ENCODE data around the gene CADM1.

DNA sequence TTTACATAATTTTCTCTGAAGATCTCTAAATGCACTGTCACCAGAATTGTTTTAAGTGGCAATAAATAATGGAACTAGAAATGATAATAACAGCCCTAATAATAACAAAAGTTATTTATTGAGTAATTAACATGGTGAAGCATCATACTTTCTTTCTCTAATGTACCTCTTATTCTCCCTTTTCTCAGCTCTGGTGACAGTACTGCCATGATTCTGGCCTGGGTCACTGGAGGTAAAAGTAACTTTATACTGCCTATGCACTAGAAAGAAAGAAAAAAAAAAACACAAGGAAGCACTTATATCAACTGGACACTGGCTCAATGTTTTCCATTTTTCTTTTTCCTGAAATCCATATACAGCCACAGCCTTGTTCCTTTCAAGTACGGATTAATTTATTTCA is 43.7 kb downstream of the CADM1 start:
- TF ChIP-seq POLR2A (IDR thresholded peaks at IDR 0.05), result no peak
- TF ChIP-seq CTCF (IDR thresholded peaks at IDR 0.05), result no peak

Data from prostate gland (tissue), 2 donors.